Neuronal stem cell (in vitro differentiated cells): Measurements from ENCODE around the gene CHST3.
"Not testable (repeated sequence)": the region's sequence is repeated elsewhere in the genome, so short reads cannot be mapped to it uniquely, and the experiment has no call there.

ENCODE experiments used
- DNase-seq: peaks from one replicate; pipeline ENCODE4 v3.0.0-alpha.2; 2013; ENCODE audit warnings: low spot score
- H2AFZ ChIP-seq: one replicate; pipeline ENCODE4 v1.6.1; 2013; ENCODE audit warnings: mild to moderate bottlenecking, low read length, inconsistent platforms
- H2AK5ac ChIP-seq: 2 replicates; pipeline ENCODE4 v1.6.1; 2013; ENCODE audit warnings: low read depth, mild to moderate bottlenecking, inconsistent platforms, low read length, moderate library complexity, mixed read lengths
- H2BK120ac ChIP-seq: 2 replicates; pipeline ENCODE4 v1.6.1; 2013; ENCODE audit warnings: low read depth, mild to moderate bottlenecking, inconsistent platforms, low read length, moderate library complexity, mixed read lengths
- H2BK12ac ChIP-seq: one replicate; pipeline ENCODE4 v1.6.1; 2013; ENCODE audit warnings: low read length, inconsistent platforms
- H2BK15ac ChIP-seq: 2 replicates; pipeline ENCODE4 v1.6.1; 2013; ENCODE audit warnings: mild to moderate bottlenecking, low read length, inconsistent platforms, mixed read lengths
- H2BK5ac ChIP-seq: one replicate; pipeline ENCODE4 v1.6.1; 2013; ENCODE audit warnings: inconsistent platforms, mild to moderate bottlenecking, low read length, moderate library complexity
- H3K14ac ChIP-seq: one replicate; pipeline ENCODE4 v1.6.1; 2013; ENCODE audit warnings: low read length, inconsistent platforms
- H3K18ac ChIP-seq: 2 replicates; pipeline ENCODE4 v1.6.1; 2013; ENCODE audit warnings: low read length, inconsistent platforms
- H3K23ac ChIP-seq: 2 replicates; pipeline ENCODE4 v1.6.1; 2013; ENCODE audit warnings: low read depth, mild to moderate bottlenecking, mixed read lengths, low read length, inconsistent platforms; ENCODE audit not compliant: poor library complexity
- H3K27ac ChIP-seq: replicated peaks from 3 replicates; pipeline ENCODE4 v1.5.1; 2013; ENCODE audit warnings: low read length, inconsistent platforms
- H3K27me3 ChIP-seq, 3 experiments: 2 replicates each; pipeline ENCODE4 v1.6.1; 2013; ENCODE audit warnings: low read length in 3 of 3, mild to moderate bottlenecking in 2 of 3, inconsistent platforms in 1 of 3, low read depth in 1 of 3, mixed read lengths in 1 of 3, moderate library complexity in 1 of 3; ENCODE audit not compliant: control insufficient read depth in 3 of 3, insufficient read depth in 3 of 3
- H3K36me3 ChIP-seq, 2 donors: replicated peaks in 1 of 2; 2 replicates each; pipeline ENCODE4 v1.6.1; 2013; ENCODE audit warnings: low read length in 2 of 2; ENCODE audit not compliant: control insufficient read depth in 2 of 2, insufficient read depth in 2 of 2
- H3K4ac ChIP-seq: 2 replicates; pipeline ENCODE4 v1.6.1; 2013; ENCODE audit warnings: inconsistent platforms, mild to moderate bottlenecking, low read length, moderate library complexity
- H3K4me1 ChIP-seq, 2 donors: 1 replicate in 1 of 2; 2 replicates in 1 of 2; pipeline ENCODE4 v1.6.1; 2013; ENCODE audit warnings: low read length in 2 of 2, low read depth in 1 of 2; ENCODE audit not compliant: control insufficient read depth in 2 of 2, insufficient read depth in 1 of 2
- H3K4me2 ChIP-seq: one replicate; pipeline ENCODE4 v1.6.1; 2013; ENCODE audit warnings: mild to moderate bottlenecking, low read length, inconsistent platforms; ENCODE audit not compliant: insufficient read depth, poor library complexity, severe bottlenecking
- H3K4me3 ChIP-seq, 2 donors: 2 replicates each; pipeline ENCODE4 v1.5.1; 2013; ENCODE audit warnings: low read length in 2 of 2, mild to moderate bottlenecking in 2 of 2, inconsistent platforms in 1 of 2, moderate library complexity in 1 of 2
- H3K79me1 ChIP-seq: one replicate; pipeline ENCODE4 v1.6.1; 2013; ENCODE audit warnings: low read depth, mild to moderate bottlenecking, inconsistent platforms, low read length, moderate library complexity
- H3K9ac ChIP-seq: one replicate; pipeline ENCODE4 v1.6.1; 2013; ENCODE audit warnings: mild to moderate bottlenecking, low read depth, low read length, inconsistent platforms; ENCODE audit not compliant: poor library complexity
- H3K9me3 ChIP-seq, 2 donors: replicated peaks in 1 of 2; 2 replicates each; pipeline versions ENCODE3 to v1.6.1; 2013; ENCODE audit warnings: low read length in 2 of 2, mild to moderate bottlenecking in 2 of 2, inconsistent platforms in 1 of 2, low read depth in 1 of 2, mixed read lengths in 1 of 2, moderate library complexity in 1 of 2; ENCODE audit not compliant: control insufficient read depth in 2 of 2, insufficient read depth in 1 of 2
- H4K8ac ChIP-seq: one replicate; pipeline ENCODE4 v1.6.1; 2013; ENCODE audit warnings: low read depth, mild to moderate bottlenecking, inconsistent platforms, low read length, moderate library complexity
- H4K91ac ChIP-seq: one replicate; pipeline ENCODE4 v1.6.1; 2013; ENCODE audit warnings: low read length, low read depth, mild to moderate bottlenecking, inconsistent platforms; ENCODE audit not compliant: poor library complexity
- WGBS, 2 donors: extraction: QIAGEN DNeasy Blood & Tissue Kit; methylation state at CpG; one replicate each; pipeline ENCODE4 v1.1.7; 2013; ENCODE audit warnings: missing lambda C conversion rate in 2 of 2, mixed read lengths in 1 of 2; ENCODE audit not compliant: insufficient read length in 2 of 2, insufficient replicate concordance in 1 of 2; ENCODE audit errors: extremely low coverage in 2 of 2; 5-methylcytosine and 5-hydroxymethylcytosine counted together

The CHST3 gene

DNA sequence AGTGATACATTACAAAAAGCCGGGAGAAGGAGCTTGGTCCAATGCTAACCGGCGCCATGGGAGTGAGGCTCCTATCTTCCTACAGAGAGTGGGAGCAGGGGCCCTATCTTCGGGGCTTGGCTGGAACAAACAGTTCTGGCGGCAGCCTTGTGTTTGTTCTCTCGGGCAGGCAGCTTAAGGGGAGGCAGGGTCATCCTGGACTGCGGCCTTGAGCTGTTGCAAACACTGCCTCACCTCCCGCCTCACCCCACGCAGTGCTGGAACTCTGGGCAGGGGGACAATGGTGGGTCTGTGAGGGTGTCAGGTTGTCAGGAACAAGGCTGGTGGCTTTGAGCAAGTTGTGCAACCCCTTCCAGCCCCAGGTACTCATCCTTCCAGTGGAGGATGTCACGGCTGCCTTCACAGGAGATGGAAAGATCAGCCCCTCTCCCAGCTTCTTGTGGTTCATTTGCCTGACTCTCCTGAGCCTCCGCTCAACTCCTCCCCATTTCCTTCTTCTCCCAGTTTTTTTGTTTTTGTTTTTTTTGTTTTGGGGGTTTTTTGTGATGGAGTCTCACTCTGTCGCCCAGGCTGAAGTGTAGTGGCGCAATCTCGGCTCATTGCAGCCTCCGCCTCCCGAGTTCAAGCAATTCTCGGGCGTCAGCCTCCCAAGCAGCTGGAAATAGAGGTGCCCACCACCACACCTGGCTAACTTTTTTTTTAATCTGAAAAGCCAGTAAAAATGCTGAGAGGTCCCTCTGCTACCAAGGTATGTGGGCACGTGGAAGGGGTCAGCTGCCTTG is 66.8 kb downstream of the CHST3 start:
- Histone ChIP-seq H3K36me3 (no peaks in the 10 kb centered on the region), H3K9ac (peak overlapping the region; percentile 51), H3K14ac (peak overlapping the region; percentile 85), H3K18ac (peak overlapping the region; percentile 56), H2BK120ac (no peak overlapping the region), H3K4me2 (no peak overlapping the region), H4K91ac (no peak overlapping the region), H2AK5ac (peak overlapping the region; percentile 96), H3K9me3 (peaks cover 0 to 2% of the 10 kb centered on the region in 2 donors), H3K23ac (peak overlapping the region; percentile 13), H3K4ac (no peak overlapping the region), H2BK5ac (peak overlapping the region; percentile 76), H3K4me1 (peaks cover 9 to 15% of the 10 kb centered on the region in 2 donors), H3K4me3 (no peak overlapping the region), H3K27me3 (no peaks in the 10 kb centered on the region), H2BK15ac (peak overlapping the region; percentile 45), H2BK12ac (no peak overlapping the region), H3K79me1 (no peaks in the 10 kb centered on the region), H3K27ac (no peak overlapping the region), H4K8ac (no peak overlapping the region), H2AFZ (peak overlapping the region; percentile 88)
- no CpG with 5 or more reads among the region's 19 CpGs for WGBS, 2 donors
- no peak for DNase-seq

DNA sequence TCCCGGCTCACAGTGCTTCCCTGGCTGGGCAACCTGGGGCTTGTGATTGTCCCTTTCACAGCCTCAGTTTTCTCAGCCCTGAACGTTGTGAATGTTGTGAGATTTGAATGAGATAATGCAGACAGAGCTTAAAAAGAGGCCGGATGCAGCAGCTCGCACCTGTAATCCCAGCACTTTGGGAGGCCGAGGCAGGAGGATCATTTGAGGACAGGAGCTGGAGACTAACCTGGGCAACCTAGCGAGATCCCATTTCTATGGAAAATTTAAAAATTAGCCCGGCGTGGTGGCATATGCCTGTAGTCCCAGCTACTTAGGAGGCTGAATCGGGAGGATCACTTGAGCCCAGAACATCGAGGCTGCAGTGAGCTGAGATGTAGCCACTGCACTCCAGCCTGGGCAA is 67.5 kb downstream of the CHST3 start:
- H3K4me1 ChIP-seq: peaks cover 9 to 16% of the 10 kb centered on the region in 2 donors
- peak overlapping the region; percentile 51 for H3K9ac ChIP-seq
- no peak overlapping the region for H3K4ac ChIP-seq
- no peaks in the 10 kb centered on the region for H3K36me3 ChIP-seq
- peak overlapping the region; percentile 45 for H2BK15ac ChIP-seq
- H3K18ac ChIP-seq: no peak overlapping the region
- no peak overlapping the region for H2BK12ac ChIP-seq
- no peak overlapping the region for H4K8ac ChIP-seq
- H3K27me3 ChIP-seq: no peaks in the 10 kb centered on the region
- H2AFZ ChIP-seq: no peak overlapping the region
- no peaks in the 10 kb centered on the region for H3K79me1 ChIP-seq
- H3K23ac ChIP-seq: peak overlapping the region; percentile 13
- peaks cover 0 to 2% of the 10 kb centered on the region in 2 donors for H3K9me3 ChIP-seq
- H3K14ac ChIP-seq: no peak overlapping the region
- no peak overlapping the region for H3K27ac ChIP-seq
- no peak overlapping the region for H4K91ac ChIP-seq
- H2BK5ac ChIP-seq: peak overlapping the region; percentile 76
- WGBS, 2 donors: no CpG with 5 or more reads among the region's 10 CpGs
- H3K4me3 ChIP-seq: no peak overlapping the region
- peak overlapping the region; percentile 96 for H2AK5ac ChIP-seq
- no peak overlapping the region for H2BK120ac ChIP-seq
- no peak overlapping the region for H3K4me2 ChIP-seq
- no peak for DNase-seq

DNA sequence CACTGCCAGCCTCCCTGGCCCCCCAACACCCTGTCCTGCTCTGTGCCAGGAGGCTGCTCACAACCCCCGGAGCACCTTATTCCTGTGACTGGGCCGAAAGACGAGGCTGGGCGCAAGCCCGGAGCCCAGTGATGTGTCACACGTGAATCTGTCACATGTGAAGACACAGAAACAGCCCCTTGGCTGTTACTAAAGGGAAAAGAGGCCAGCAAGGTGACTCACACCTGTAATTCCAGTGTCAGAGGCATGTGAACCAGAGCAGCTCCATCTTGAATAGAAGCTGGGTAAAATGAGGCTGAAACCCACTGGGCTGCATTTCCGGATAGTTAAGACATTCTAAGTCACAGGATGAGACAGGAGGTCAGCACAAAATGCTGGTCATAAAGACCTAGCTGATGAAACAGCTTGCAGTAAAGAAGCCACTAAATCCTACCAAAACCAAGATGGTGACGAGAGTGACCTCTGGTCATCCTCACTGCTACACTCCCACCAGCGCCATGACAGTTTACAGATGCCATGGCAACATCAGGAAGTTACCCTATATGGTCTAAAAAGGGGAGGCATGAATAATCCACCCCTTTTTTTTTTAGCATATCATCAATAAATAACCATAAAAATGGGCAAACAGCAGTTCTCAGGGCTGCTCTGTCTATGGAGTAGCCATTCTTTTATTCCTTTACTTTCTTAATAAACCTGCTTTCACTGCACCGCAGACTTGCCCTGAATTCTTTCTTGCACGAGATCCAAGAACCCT is 68.4 kb downstream of the CHST3 start:
- not testable (repeated sequence) for H3K27me3 ChIP-seq, H3K27ac ChIP-seq, H2BK12ac ChIP-seq, H4K91ac ChIP-seq, H3K36me3 ChIP-seq, H3K4me2 ChIP-seq, H3K4ac ChIP-seq, H2BK5ac ChIP-seq, H3K9me3 ChIP-seq, H3K23ac ChIP-seq, H3K4me3 ChIP-seq, DNase-seq, H4K8ac ChIP-seq, H3K14ac ChIP-seq, H3K79me1 ChIP-seq, H3K9ac ChIP-seq
- Histone ChIP-seq H2AFZ (peak overlapping the region; percentile 47), H2AK5ac (peak overlapping the region; percentile 87), H3K4me1 (peaks cover 12 to 21% of the 10 kb centered on the region in 2 donors), H3K18ac (peak overlapping the region; percentile 53), H2BK120ac (peak overlapping the region; percentile 24), H2BK15ac (peak overlapping the region; percentile 46)
- no CpG with 5 or more reads among the region's 11 CpGs for WGBS, 2 donors

DNA sequence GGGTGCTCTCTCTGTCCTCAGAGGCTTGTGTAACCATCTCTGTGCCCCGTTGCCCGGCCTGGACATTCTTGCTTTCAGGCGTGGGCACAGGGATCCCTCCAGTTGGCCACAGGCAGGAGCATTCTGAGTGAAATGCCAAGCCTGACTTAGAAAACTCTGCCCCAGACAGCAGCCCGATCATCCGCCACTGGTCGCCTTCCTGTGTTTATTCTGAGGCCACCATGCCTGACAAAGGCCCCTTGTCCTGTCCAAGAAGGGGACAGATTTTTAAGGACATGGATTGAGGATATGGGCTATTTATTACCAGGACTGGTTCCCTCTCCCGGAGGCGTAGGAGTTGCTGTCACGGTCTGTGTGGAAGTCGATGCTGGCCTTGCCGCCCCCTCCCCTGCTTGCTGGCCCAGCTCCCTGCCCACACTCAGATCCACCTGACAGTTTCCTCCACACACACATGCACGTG is 69.9 kb downstream of the CHST3 start:
- Histone ChIP-seq H3K23ac (no peak overlapping the region), H2BK120ac (no peak overlapping the region), H4K91ac (no peak overlapping the region), H3K9me3 (no peaks in the 10 kb centered on the region), H3K4me3 (no peak overlapping the region), H3K27ac (no peak overlapping the region), H3K36me3 (no peaks in the 10 kb centered on the region), H2BK15ac (no peak overlapping the region), H3K9ac (no peak overlapping the region), H3K79me1 (no peaks in the 10 kb centered on the region), H3K18ac (peak overlapping the region; percentile 50), H2AFZ (peak overlapping the region; percentile 38), H3K4me1 (peaks cover 23 to 32% of the 10 kb centered on the region in 2 donors), H3K27me3 (no peaks in the 10 kb centered on the region), H4K8ac (no peak overlapping the region), H3K4me2 (no peak overlapping the region), H2AK5ac (no peak overlapping the region), H3K14ac (no peak overlapping the region), H2BK12ac (no peak overlapping the region), H3K4ac (no peak overlapping the region), H2BK5ac (no peak overlapping the region)
- DNase-seq: no peak
- WGBS, 2 donors: no CpG with 5 or more reads among the region's 12 CpGs
